Subcutaneous abdominal adipose tissue (tissue), 5 donors: ENCODE measurements around the gene OSBPL3.
A peak's percentile ranks its signal among the peaks of the same experiment; 100 is the strongest.

Experiments used
- H3K27ac ChIP-seq: one replicate; pipeline ENCODE4 v1.7.0; 2013; ENCODE audit warnings: low read depth, mild to moderate bottlenecking, inconsistent platforms, low read length, moderate library complexity
- H3K27me3 ChIP-seq, 5 donors: one replicate each; pipeline ENCODE4 v1.7.0; 2013; ENCODE audit warnings: low read length in 5 of 5, inconsistent platforms in 1 of 5; ENCODE audit not compliant: control insufficient read depth in 5 of 5, insufficient read depth in 4 of 5
- H3K36me3 ChIP-seq, 5 donors: one replicate each; pipeline ENCODE4 v1.7.0; 2013; ENCODE audit warnings: low read length in 5 of 5; ENCODE audit not compliant: control insufficient read depth in 5 of 5, insufficient read depth in 5 of 5
- H3K4me1 ChIP-seq, 5 donors: one replicate each; pipeline ENCODE4 v1.7.0; 2013; ENCODE audit warnings: low read length in 5 of 5, mild to moderate bottlenecking in 3 of 5, moderate library complexity in 1 of 5; ENCODE audit not compliant: control insufficient read depth in 5 of 5, insufficient read depth in 5 of 5
- H3K4me3 ChIP-seq, 5 donors: one replicate each; pipeline ENCODE4 v1.7.0; 2013; ENCODE audit warnings: low read length in 5 of 5, low read depth in 1 of 5
- H3K9ac ChIP-seq, 5 donors: one replicate each; pipeline ENCODE4 v1.7.0; 2013; ENCODE audit warnings: low read length in 5 of 5, mild to moderate bottlenecking in 4 of 5, moderate library complexity in 3 of 5
- H3K9me3 ChIP-seq, 5 donors: one replicate each; pipeline ENCODE4 v1.7.0; 2013; ENCODE audit warnings: low read length in 5 of 5; ENCODE audit not compliant: control insufficient read depth in 5 of 5
- donor health status: healthy.
- donor health status: healthy.
- donor health status: healthy.
- donor health status: healthy.
- donor health status: healthy.

OSBPL3 gene

GRCh38 chr7:24982917-24983316 lies 2.9 kb upstream of the OSBPL3 start:
- Histone ChIP-seq H3K27ac (no peak overlapping the region), H3K4me1 (peaks cover 0 to 43% (median 31%) of the 10 kb centered on the region in 5 donors), H3K4me3 (no peak overlapping the region), H3K9me3 (no peaks in the 10 kb centered on the region), H3K36me3 (no peaks in the 10 kb centered on the region), H3K27me3 (peaks cover 0 to 4% (median 0%) of the 10 kb centered on the region in 5 donors), H3K9ac (no peak overlapping the region)

GRCh38 chr7:24981171-24981951 lies 1.4 kb upstream of the OSBPL3 start:
- H3K36me3 ChIP-seq: no peaks in the 10 kb centered on the region
- no peaks in the 10 kb centered on the region for H3K9me3 ChIP-seq
- peaks cover 0 to 4% (median 0%) of the 10 kb centered on the region in 5 donors for H3K27me3 ChIP-seq
- peak overlapping the region; percentile 88 to 98 (median 94) for H3K4me3 ChIP-seq
- H3K27ac ChIP-seq: peak overlapping the region; percentile 61
- H3K9ac ChIP-seq: peak overlapping the region in 4 of 5 donors; percentile 63 to 91 (median 74)
- H3K4me1 ChIP-seq: peaks cover 0 to 43% (median 31%) of the 10 kb centered on the region in 5 donors

- peaks cover 0 to 43% (median 31%) of the 10 kb centered on the region in 5 donors for H3K4me1 ChIP-seq
Measured at GRCh38 chr7:24980534-24981170, 674 bp upstream of the OSBPL3 start.

GRCh38 chr7:24979470-24979862 lies 512 bp downstream of the OSBPL3 start:
- Histone ChIP-seq H3K27ac (no peak overlapping the region), H3K9me3 (no peaks in the 10 kb centered on the region), H3K9ac (peak overlapping the region in 3 of 5 donors; percentile 58 to 76 (median 59)), H3K4me1 (peaks cover 0 to 43% (median 31%) of the 10 kb centered on the region in 5 donors), H3K27me3 (peaks cover 0 to 4% (median 0%) of the 10 kb centered on the region in 5 donors), H3K36me3 (no peaks in the 10 kb centered on the region), H3K4me3 (peak overlapping the region in 4 of 5 donors; percentile 74 to 94 (median 90))

More at GRCh38 chr7:24980534-24981170, 674 bp upstream of the OSBPL3 start:
- Histone ChIP-seq H3K27me3 (peaks cover 0 to 4% (median 0%) of the 10 kb centered on the region in 5 donors), H3K4me3 (peak overlapping the region; percentile 88 to 98 (median 94)), H3K9ac (peak overlapping the region; percentile 13 to 91 (median 76)), H3K9me3 (no peaks in the 10 kb centered on the region), H3K27ac (peak overlapping the region; percentile 61), H3K36me3 (no peaks in the 10 kb centered on the region)

GRCh38 chr7:24978843-24979469 lies 1.0 kb downstream of the OSBPL3 start:
- Histone ChIP-seq H3K9ac (peak overlapping the region in 3 of 5 donors; percentile 58 to 76 (median 59)), H3K9me3 (no peaks in the 10 kb centered on the region), H3K4me3 (peak overlapping the region; percentile 56 to 94 (median 88)), H3K27ac (no peak overlapping the region), H3K4me1 (peaks cover 0 to 43% (median 31%) of the 10 kb centered on the region in 5 donors), H3K27me3 (peaks cover 0 to 4% (median 0%) of the 10 kb centered on the region in 5 donors), H3K36me3 (no peaks in the 10 kb centered on the region)

GRCh38 chr7:24975644-24976260 lies 4.2 kb downstream of the OSBPL3 start:
- no peak overlapping the region for H3K27ac ChIP-seq
- H3K27me3 ChIP-seq: peaks cover 0 to 3% (median 0%) of the 10 kb centered on the region in 5 donors
- no peaks in the 10 kb centered on the region for H3K9me3 ChIP-seq
- H3K4me3 ChIP-seq: no peak overlapping the region
- H3K9ac ChIP-seq: no peak overlapping the region
- peaks cover 0 to 24% (median 18%) of the 10 kb centered on the region in 5 donors for H3K4me1 ChIP-seq
- no peaks in the 10 kb centered on the region for H3K36me3 ChIP-seq

- Histone ChIP-seq H3K27ac (no peak overlapping the region), H3K36me3 (no peaks in the 10 kb centered on the region), H3K9me3 (no peaks in the 10 kb centered on the region), H3K27me3 (peaks cover 0 to 3% (median 0%) of the 10 kb centered on the region in 5 donors), H3K4me3 (no peak overlapping the region), H3K9ac (no peak overlapping the region), H3K4me1 (peaks cover 0 to 18% (median 14%) of the 10 kb centered on the region in 5 donors)
Measured at GRCh38 chr7:24975172-24975571, 4.8 kb downstream of the OSBPL3 start.

- Histone ChIP-seq H3K27me3 (peaks cover 0 to 3% (median 0%) of the 10 kb centered on the region in 5 donors), H3K4me1 (peaks cover 0 to 11% (median 7%) of the 10 kb centered on the region in 5 donors), H3K27ac (no peak overlapping the region), H3K9me3 (no peaks in the 10 kb centered on the region), H3K9ac (no peak overlapping the region), H3K4me3 (no peak overlapping the region), H3K36me3 (no peaks in the 10 kb centered on the region)
Measured at GRCh38 chr7:24974026-24974832, 5.7 kb downstream of the OSBPL3 start.

- H3K4me1 ChIP-seq: peaks cover 0 to 2% (median 0%) of the 10 kb centered on the region in 5 donors
- peaks cover 0 to 3% (median 0%) of the 10 kb centered on the region in 5 donors for H3K27me3 ChIP-seq
- no peak overlapping the region for H3K4me3 ChIP-seq
- no peak overlapping the region for H3K27ac ChIP-seq
- H3K9ac ChIP-seq: no peak overlapping the region
- no peaks in the 10 kb centered on the region for H3K9me3 ChIP-seq
- H3K36me3 ChIP-seq: no peaks in the 10 kb centered on the region
Measured at GRCh38 chr7:24972991-24973390, 7.0 kb downstream of the OSBPL3 start.
